Hematopoietic multipotent progenitor cell treated with erythropoietin and hydrocortisone succinate and interleukin-3 and kit ligand, for 17 days (in vitro differentiated cells): ENCODE data around the gene ZCCHC17.

Experiments used
- DNase-seq: peaks from one replicate; pipeline ENCODE4 v3.0.0-alpha.2; 2015; ENCODE audit warnings: low spot score

Gene ZCCHC17

GRCh38 chr1:31396633-31397351, 100.0 kb downstream of the ZCCHC17 start:
- peak; percentile 60 for DNase-seq

- DNase-seq: no peak
Observed at GRCh38 chr1:31397360-31398095, 100.7 kb downstream of the ZCCHC17 start.

GRCh38 chr1:31398246-31398645, 101.4 kb downstream of the ZCCHC17 start:
- DNase-seq: no peak

- DNase-seq: no peak
Observed at GRCh38 chr1:31399976-31400375, 103.1 kb downstream of the ZCCHC17 start.

- DNase-seq: no peak
Observed at GRCh38 chr1:31400393-31400792, 103.6 kb downstream of the ZCCHC17 start.

GRCh38 chr1:31401241-31401640, 104.4 kb downstream of the ZCCHC17 start:
- no peak for DNase-seq

GRCh38 chr1:31405578-31406245, 108.9 kb downstream of the ZCCHC17 start:
- no peak for DNase-seq

GRCh38 chr1:31407029-31407626, 110.3 kb downstream of the ZCCHC17 start:
- no peak for DNase-seq

- no peak for DNase-seq
Observed at GRCh38 chr1:31408788-31409318, 112.0 kb downstream of the ZCCHC17 start.

GRCh38 chr1:31409946-31410858, 113.4 kb downstream of the ZCCHC17 start:
- peak; percentile 66 for DNase-seq

- DNase-seq: no peak
Observed at GRCh38 chr1:31410871-31411270, 114.0 kb downstream of the ZCCHC17 start.

GRCh38 chr1:31412205-31412604, 115.4 kb downstream of the ZCCHC17 start:
- no peak for DNase-seq

- DNase-seq: peak; percentile 40
Observed at GRCh38 chr1:31412732-31413404, 116.0 kb downstream of the ZCCHC17 start, which contains the start of gene SERINC2. Gene SERINC2, plus strand, starts transcription at chr1:31413213. Its CDS starts 53 bp downstream, at chr1:31413266.

GRCh38 chr1:31413405-31414001, 116.7 kb downstream of the ZCCHC17 start:
- peak; percentile 77 for DNase-seq
